ENCODE measurements around the gene UBE4A. TPM values are rescaled to one million over a fixed set of nuclear protein-coding genes. Genes with fewer than 3 reads are reported as not detected.

UBE4A gene
- total and polyA plus RNA-seq, 8 donors: 3.5 to 68.8 (median 25.7) TPM

DNA sequence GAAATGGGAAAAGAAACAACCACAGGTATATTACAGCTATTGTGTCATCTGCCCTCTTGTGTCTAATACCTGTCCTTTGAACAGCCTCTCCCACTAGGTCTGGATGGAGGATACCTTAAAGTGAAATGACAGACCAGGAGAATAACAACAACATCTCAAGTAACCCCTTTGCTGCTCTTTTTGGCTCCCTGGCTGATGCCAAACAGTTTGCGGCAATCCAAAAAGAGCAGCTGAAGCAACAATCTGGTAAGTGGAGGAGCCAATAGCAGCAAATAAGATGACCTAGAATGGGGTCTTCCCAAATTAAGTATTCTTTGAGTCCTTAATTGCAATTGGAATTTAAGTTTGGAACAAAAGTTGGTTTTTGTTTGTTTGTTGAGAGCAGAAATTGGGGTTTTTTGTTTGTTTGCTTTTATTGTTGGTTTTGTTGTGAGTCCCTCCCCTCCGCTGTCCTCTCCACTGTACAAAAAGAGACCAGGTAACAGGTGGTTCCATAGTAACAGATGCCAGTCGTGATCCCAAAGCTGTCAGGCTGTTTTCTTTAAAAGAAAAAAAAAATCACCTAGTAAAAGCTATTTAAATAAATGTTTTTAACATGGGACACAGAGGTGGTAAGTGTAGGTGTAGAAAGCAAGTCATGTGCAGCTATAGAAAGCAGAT lies 5.7 kb downstream of the UBE4A start:
- intact Hi-C loops (cut with DNase I; ENCODE audit: low total_unique reads): loop anchor here (10.0 kb wide), 1 partner anchor 160 kb away; no protein-coding TSS in a partner anchor
- WGBS, 5 donors: 89 to 95% (median 93%) methylated on average over 3 of the region's 3 CpGs
- DNase-seq: no peak

GRCh38 chr11:118366287-118366686 lies 6.9 kb downstream of the UBE4A start:
- H3K27me3 ChIP-seq: no peaks in the 10 kb centered on the region
- H3K27ac ChIP-seq: no peak overlapping the region
- intact Hi-C loops (cut with DNase I; ENCODE audit: low total_unique reads): loop anchor here (10.0 kb wide), 1 partner anchor 161 kb away; no protein-coding TSS in a partner anchor
- H3K9me3 ChIP-seq: no peaks in the 10 kb centered on the region
- peaks cover 0 to 26% (median 14%) of the 10 kb centered on the region in 4 donors for H3K4me1 ChIP-seq
- DNase-seq: no peak
- H3K36me3 ChIP-seq: peaks cover 34 to 75% (median 75%) of the 10 kb centered on the region in 4 donors
- no peak overlapping the region for H3K4me3 ChIP-seq
- 27 to 67% (median 35%) methylated on average over 1 of the region's 1 CpG for WGBS, 5 donors
- no peak for TF ChIP-seq POLR2A (IDR thresholded peaks at IDR 0.05)
- TF ChIP-seq, protein P1, sequence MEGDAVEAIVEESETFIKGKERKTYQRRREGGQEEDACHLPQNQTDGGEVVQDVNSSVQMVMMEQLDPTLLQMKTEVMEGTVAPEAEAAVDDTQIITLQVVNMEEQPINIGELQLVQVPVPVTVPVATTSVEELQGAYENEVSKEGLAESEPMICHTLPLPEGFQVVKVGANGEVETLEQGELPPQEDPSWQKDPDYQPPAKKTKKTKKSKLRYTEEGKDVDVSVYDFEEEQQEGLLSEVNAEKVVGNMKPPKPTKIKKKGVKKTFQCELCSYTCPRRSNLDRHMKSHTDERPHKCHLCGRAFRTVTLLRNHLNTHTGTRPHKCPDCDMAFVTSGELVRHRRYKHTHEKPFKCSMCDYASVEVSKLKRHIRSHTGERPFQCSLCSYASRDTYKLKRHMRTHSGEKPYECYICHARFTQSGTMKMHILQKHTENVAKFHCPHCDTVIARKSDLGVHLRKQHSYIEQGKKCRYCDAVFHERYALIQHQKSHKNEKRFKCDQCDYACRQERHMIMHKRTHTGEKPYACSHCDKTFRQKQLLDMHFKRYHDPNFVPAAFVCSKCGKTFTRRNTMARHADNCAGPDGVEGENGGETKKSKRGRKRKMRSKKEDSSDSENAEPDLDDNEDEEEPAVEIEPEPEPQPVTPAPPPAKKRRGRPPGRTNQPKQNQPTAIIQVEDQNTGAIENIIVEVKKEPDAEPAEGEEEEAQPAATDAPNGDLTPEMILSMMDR (IDR thresholded peaks at IDR 0.05): no peak
- no peak for TF ChIP-seq EP300 (IDR thresholded peaks at IDR 0.05)
- no peak for TF ChIP-seq POLR2AphosphoS5 (IDR thresholded peaks at IDR 0.05)

More for the DNA sequence above, 5.7 kb downstream of the UBE4A start:
- Histone ChIP-seq H3K4me3 (no peak overlapping the region), H3K27ac (no peak overlapping the region), H3K27me3 (no peaks in the 10 kb centered on the region), H3K36me3 (peaks cover 22 to 63% (median 63%) of the 10 kb centered on the region in 4 donors), H3K9me3 (no peaks in the 10 kb centered on the region), H3K4me1 (peaks cover 7 to 38% (median 26%) of the 10 kb centered on the region in 4 donors)
- TF ChIP-seq, protein P1 (IDR thresholded peaks at IDR 0.05): no peak
- TF ChIP-seq POLR2AphosphoS5 (IDR thresholded peaks at IDR 0.05) (no peak), EP300 (IDR thresholded peaks at IDR 0.05) (no peak), POLR2A (IDR thresholded peaks at IDR 0.05) (no peak)

- no peak for DNase-seq
- H3K36me3 ChIP-seq: peaks cover 77 to 100% (median 100%) of the 10 kb centered on the region in 4 donors
These were observed 11.4 kb downstream of the UBE4A start for GRCh38 chr11:118370774-118371173.

GRCh38 chr11:118373263-118373662 lies 13.9 kb downstream of the UBE4A start:
- Histone ChIP-seq H3K27me3 (no peaks in the 10 kb centered on the region), H3K9me3 (no peaks in the 10 kb centered on the region), H3K36me3 (peaks cover 90 to 100% (median 99%) of the 10 kb centered on the region in 4 donors), H3K4me1 (no peaks in the 10 kb centered on the region), H3K4me3 (no peak overlapping the region), H3K27ac (no peak overlapping the region)
- TF ChIP-seq, protein P1 (IDR thresholded peaks at IDR 0.05): no peak
- TF ChIP-seq POLR2AphosphoS5 (IDR thresholded peaks at IDR 0.05) (no peak), POLR2A (IDR thresholded peaks at IDR 0.05) (no peak), EP300 (IDR thresholded peaks at IDR 0.05) (no peak)
- DNase-seq: no peak
- WGBS, 5 donors: 90 to 98% (median 93%) methylated on average over 2 of the region's 2 CpGs
- intact Hi-C loops (cut with DNase I; ENCODE audit: low total_unique reads): no loop called here

More at GRCh38 chr11:118370774-118371173, 11.4 kb downstream of the UBE4A start:
- peaks cover 0 to 6% (median 0%) of the 10 kb centered on the region in 4 donors for H3K4me1 ChIP-seq
- H3K9me3 ChIP-seq: no peaks in the 10 kb centered on the region
- no peak overlapping the region for H3K27ac ChIP-seq
- no peak for TF ChIP-seq EP300 (IDR thresholded peaks at IDR 0.05)
- TF ChIP-seq POLR2A (IDR thresholded peaks at IDR 0.05): no peak
- TF ChIP-seq, protein P1 (IDR thresholded peaks at IDR 0.05): no peak
- no peak for TF ChIP-seq POLR2AphosphoS5 (IDR thresholded peaks at IDR 0.05)
- WGBS, 5 donors: 86 to 97% (median 95%) methylated on average over 4 of the region's 4 CpGs
- H3K4me3 ChIP-seq: no peak overlapping the region
- H3K27me3 ChIP-seq: no peaks in the 10 kb centered on the region
- intact Hi-C loops (cut with DNase I; ENCODE audit: low total_unique reads): no loop called here
